Measurements from ENCODE around the gene FBXO22. TPM values are rescaled to one million over a fixed set of nuclear protein-coding genes. Genes with fewer than 3 reads are reported as not detected.

FBXO22 gene
- total RNA-seq, 1 donor from 2014 or later = 59.8 TPM

DNA sequence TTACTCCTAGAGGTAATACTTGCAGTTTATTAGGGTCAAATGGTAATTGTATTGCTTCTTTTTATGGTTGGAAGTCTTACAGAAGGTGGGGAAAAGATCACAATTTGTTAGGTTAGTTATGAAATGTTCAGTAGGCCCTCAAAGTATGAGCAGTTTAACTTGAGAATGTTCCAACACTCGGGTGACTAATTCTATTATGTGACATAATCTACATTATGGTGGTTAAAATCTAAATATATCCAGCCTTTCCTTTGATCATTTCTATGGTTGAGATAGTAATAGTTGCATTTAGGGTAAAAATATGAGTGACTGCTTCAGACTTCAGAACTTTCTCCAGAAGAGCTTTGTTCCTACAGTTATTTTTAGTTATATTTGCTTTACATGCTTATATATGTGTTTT is 19.6 kb upstream of the FBXO22 start:
- H3K36me3 ChIP-seq (ENCODE audit: control insufficient read depth, insufficient read depth, low read length) = peaks cover 2% of the 10 kb centered on the region
- DNase-seq (ENCODE audit: low read depth) (no peak), FAIRE-seq (no peak)
- no peak for TF ChIP-seq CTCF (IDR thresholded peaks at IDR 0.05; ENCODE audit: insufficient read depth, low read length, severe bottlenecking)
- H3K4me3 ChIP-seq (ENCODE audit: low read depth, low read length) = no peak overlapping the region
- no peaks in the 10 kb centered on the region for H3K27me3 ChIP-seq (ENCODE audit: control insufficient read depth, insufficient read depth, low read length)

DNA sequence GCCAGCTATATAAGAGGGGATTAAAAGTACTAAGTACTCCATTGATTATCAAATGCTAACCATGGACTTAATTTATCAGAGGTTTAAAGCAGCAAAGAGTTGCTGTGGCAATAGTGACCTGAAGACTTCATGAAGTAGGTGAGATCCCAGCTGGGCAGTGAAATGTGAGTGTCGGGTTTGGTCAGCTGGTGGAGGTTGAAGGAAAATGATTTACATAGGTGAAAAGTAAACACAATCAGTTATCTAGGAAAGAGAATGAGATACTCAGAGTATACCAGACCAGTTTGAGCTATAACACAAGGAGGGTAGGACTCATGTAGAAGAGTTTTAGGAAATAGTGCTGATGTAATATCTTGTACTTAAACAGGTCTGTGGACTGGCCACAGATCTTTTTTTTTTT is 16.5 kb upstream of the FBXO22 start:
- Histone ChIP-seq H3K27me3 (ENCODE audit: control insufficient read depth, insufficient read depth, low read length) (no peaks in the 10 kb centered on the region), H3K4me3 (ENCODE audit: low read depth, low read length) (no peak overlapping the region), H3K36me3 (ENCODE audit: control insufficient read depth, insufficient read depth, low read length) (no peaks in the 10 kb centered on the region)
- no peak for TF ChIP-seq CTCF (IDR thresholded peaks at IDR 0.05; ENCODE audit: insufficient read depth, low read length, severe bottlenecking)
- FAIRE-seq = no peak
- DNase-seq (ENCODE audit: low read depth) = no peak

DNA sequence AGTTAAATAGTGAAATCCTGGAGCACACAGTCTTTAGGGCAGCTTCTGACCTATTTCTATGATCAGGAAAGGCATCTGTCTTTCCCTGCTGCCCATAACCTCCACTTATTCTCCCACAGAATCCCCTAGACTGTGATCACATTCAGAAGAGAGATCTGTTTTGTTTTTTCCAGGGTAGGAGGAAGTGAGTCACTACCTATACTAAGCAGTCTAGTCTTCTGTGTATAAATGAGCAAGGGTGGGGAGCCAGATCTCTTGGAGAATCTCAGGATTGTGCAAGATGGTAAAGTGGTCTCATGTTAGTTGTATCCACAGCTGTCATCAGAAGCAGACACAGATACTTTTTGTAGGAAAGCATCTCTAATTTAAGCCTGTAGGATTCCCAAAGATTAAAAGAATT is 11.8 kb upstream of the FBXO22 start:
- H3K36me3 ChIP-seq (ENCODE audit: control insufficient read depth, insufficient read depth, low read length) = no peaks in the 10 kb centered on the region
- DNase-seq (ENCODE audit: low read depth) = peak; percentile 76
- no peak for FAIRE-seq
- H3K4me3 ChIP-seq (ENCODE audit: low read depth, low read length) = no peak overlapping the region
- TF ChIP-seq CTCF (IDR thresholded peaks at IDR 0.05; ENCODE audit: insufficient read depth, low read length, severe bottlenecking) = no peak
- no peaks in the 10 kb centered on the region for H3K27me3 ChIP-seq (ENCODE audit: control insufficient read depth, insufficient read depth, low read length)

DNA sequence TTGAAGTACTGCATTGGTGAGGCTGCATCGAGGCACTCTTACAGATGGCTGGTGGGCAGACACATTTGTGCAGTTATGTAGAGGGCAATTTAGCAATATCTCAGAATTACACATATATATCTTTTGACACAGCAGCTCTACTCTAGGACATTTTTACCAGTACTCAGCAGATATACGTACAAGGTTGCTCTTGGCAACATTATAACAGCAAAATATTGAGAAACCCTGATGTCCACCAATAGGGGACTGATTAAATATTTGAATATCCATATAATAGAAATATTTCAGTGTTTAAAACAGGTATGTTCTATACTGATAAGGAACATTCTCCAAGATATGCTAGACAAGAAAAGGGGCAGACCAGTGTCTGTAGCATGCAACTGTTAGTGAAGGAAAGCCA is 7.9 kb upstream of the FBXO22 start:
- TF ChIP-seq CTCF (IDR thresholded peaks at IDR 0.05; ENCODE audit: insufficient read depth, low read length, severe bottlenecking) = no peak
- no peak overlapping the region for H3K4me3 ChIP-seq (ENCODE audit: low read depth, low read length)
- peaks cover 4% of the 10 kb centered on the region for H3K36me3 ChIP-seq (ENCODE audit: control insufficient read depth, insufficient read depth, low read length)
- FAIRE-seq = no peak
- no peak for DNase-seq (ENCODE audit: low read depth)
- H3K27me3 ChIP-seq (ENCODE audit: control insufficient read depth, insufficient read depth, low read length) = no peaks in the 10 kb centered on the region

DNA sequence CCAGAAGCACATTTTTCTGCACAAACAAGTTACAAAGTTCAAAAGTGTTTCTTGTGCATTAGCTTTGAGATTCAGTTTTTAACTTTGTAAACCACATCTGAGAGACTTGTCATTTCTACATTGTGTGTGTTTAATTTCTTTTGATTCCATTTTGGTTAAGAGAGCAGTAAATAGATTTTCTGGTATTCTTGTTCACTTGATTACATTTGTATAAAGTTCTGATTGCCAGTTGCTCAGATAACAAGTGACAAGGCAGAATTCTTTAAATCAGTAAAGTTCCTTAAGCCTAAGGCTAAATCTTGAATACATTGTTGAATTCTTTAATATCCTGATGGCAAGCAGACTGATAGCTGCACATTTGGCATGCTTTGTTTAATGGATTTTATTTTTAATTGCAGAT is 3.1 kb upstream of the FBXO22 start:
- no peak for DNase-seq (ENCODE audit: low read depth)
- no peak overlapping the region for H3K4me3 ChIP-seq (ENCODE audit: low read depth, low read length)
- no peak for TF ChIP-seq CTCF (IDR thresholded peaks at IDR 0.05; ENCODE audit: insufficient read depth, low read length, severe bottlenecking)
- H3K36me3 ChIP-seq (ENCODE audit: control insufficient read depth, insufficient read depth, low read length) = peaks cover 10% of the 10 kb centered on the region
- H3K27me3 ChIP-seq (ENCODE audit: control insufficient read depth, insufficient read depth, low read length) = no peaks in the 10 kb centered on the region
- no peak for FAIRE-seq

GRCh38 chr15:75902129-75902557 is 1.5 kb upstream of the FBXO22 start:
- peaks cover 13% of the 10 kb centered on the region for H3K36me3 ChIP-seq (ENCODE audit: control insufficient read depth, insufficient read depth, low read length)
- FAIRE-seq = no peak
- DNase-seq (ENCODE audit: low read depth) = no peak
- TF ChIP-seq CTCF (IDR thresholded peaks at IDR 0.05; ENCODE audit: insufficient read depth, low read length, severe bottlenecking) = no peak
- no peak overlapping the region for H3K4me3 ChIP-seq (ENCODE audit: low read depth, low read length)
- no peaks in the 10 kb centered on the region for H3K27me3 ChIP-seq (ENCODE audit: control insufficient read depth, insufficient read depth, low read length)

Data from bronchial epithelial cell (primary cell).